Suprapubic skin (tissue), 4 donors: Measurements from ENCODE around the gene PRKCQ. TPM values are rescaled to one million over a fixed set of nuclear protein-coding genes. Genes with fewer than 3 reads are reported as not detected.

ENCODE experiments used
- DNase-seq, 2 donors: peaks; one replicate each; pipeline ENCODE4 v3.0.0-alpha.2; 2019; ENCODE audit warnings: low spot score in 2 of 2
- H3K27ac ChIP-seq: fragments of 200-600 bp; sonication (generic); one replicate; pipeline ENCODE4 v1.5.1; 2019
- H3K27me3 ChIP-seq: fragments of 200-600 bp; sonication (generic); one replicate; pipeline ENCODE4 v1.5.1; 2019
- H3K36me3 ChIP-seq: fragments of 200-600 bp; sonication (generic); one replicate; pipeline ENCODE4 v1.5.1; 2019
- H3K4me1 ChIP-seq: fragments of 200-600 bp; sonication (generic); one replicate; pipeline ENCODE4 v1.5.1; 2019
- H3K4me3 ChIP-seq: fragments of 200-600 bp; sonication (generic); one replicate; pipeline ENCODE4 v1.5.1; 2019; ENCODE audit warnings: mild to moderate bottlenecking
- H3K9me3 ChIP-seq: fragments of 200-600 bp; sonication (generic); one replicate; pipeline ENCODE4 v1.5.1; 2019
- EP300 ChIP-seq: sonication (generic); formaldehyde crosslinking; IDR thresholded peaks from one replicate; pipeline ENCODE4 v1.6.1; 2017; ENCODE audit warnings: antibody characterized with exemption
- POLR2A ChIP-seq, 2 donors: fragments of 450-650 bp; IDR thresholded peaks; one replicate each; pipeline ENCODE4 v1.6.1; 2017; ENCODE audit warnings: antibody characterized with exemption in 2 of 2, mild to moderate bottlenecking in 2 of 2, moderate library complexity in 2 of 2
- POLR2AphosphoS5 ChIP-seq, 3 donors: sonication (generic); formaldehyde crosslinking; IDR thresholded peaks; one replicate each; pipeline ENCODE4 v1.6.1; 2017; ENCODE audit warnings: antibody characterized with exemption in 3 of 3
- WGBS: methylation state at CpG from one replicate; pipeline ENCODE4 v1.1.5; 2018; 5-methylcytosine and 5-hydroxymethylcytosine counted together
- total RNA-seq, 4 donors: library from RNA; depleted of rRNA; stranded (reverse); fragments of >200 nt; gene quantifications; one replicate each; pipeline ENCODE4 v1.1.0, GENCODE V29; 2016
- TF ChIP-seq, protein P1 (sequence below), 2 donors: fragments of 200-600 bp in 1 of 2; fragments of 450-650 bp in 1 of 2; sonication (generic) in 1 of 2; IDR thresholded peaks; one replicate each; pipeline ENCODE4 v1.5.1; 2016 to 2019; ENCODE audit warnings: antibody characterized with exemption in 2 of 2, mild to moderate bottlenecking in 1 of 2, moderate library complexity in 1 of 2

PRKCQ gene
- total RNA-seq, 4 donors from 2014 or later = 0.51 to 1.0 TPM; not detected in 2

DNA sequence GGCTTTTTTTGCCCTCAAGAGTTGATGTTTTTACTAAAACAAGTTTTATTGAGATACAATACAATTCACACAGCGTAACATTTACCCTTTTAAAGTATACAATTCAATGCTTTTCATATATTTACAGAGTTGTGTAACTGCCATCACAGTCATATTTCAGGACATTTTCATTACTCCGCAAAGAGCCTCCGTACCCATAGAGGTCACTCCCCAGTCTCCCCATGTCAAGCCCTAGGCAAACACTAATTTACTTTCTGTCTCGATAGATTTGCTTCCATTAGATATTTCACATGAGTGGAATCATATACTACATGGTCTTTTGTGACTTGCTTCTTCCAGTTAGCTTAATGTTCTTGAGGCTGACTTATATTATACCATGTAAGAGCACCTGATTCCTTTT, 183.8 kb downstream of the PRKCQ start:
- no peaks in the 10 kb centered on the region for H3K27me3 ChIP-seq
- no peak overlapping the region for H3K27ac ChIP-seq
- H3K4me1 ChIP-seq = peaks cover 5% of the 10 kb centered on the region
- DNase-seq = no peak
- no peak for TF ChIP-seq EP300
- no peak for TF ChIP-seq POLR2A (IDR thresholded peaks at IDR 0.05)
- TF ChIP-seq, protein P1, sequence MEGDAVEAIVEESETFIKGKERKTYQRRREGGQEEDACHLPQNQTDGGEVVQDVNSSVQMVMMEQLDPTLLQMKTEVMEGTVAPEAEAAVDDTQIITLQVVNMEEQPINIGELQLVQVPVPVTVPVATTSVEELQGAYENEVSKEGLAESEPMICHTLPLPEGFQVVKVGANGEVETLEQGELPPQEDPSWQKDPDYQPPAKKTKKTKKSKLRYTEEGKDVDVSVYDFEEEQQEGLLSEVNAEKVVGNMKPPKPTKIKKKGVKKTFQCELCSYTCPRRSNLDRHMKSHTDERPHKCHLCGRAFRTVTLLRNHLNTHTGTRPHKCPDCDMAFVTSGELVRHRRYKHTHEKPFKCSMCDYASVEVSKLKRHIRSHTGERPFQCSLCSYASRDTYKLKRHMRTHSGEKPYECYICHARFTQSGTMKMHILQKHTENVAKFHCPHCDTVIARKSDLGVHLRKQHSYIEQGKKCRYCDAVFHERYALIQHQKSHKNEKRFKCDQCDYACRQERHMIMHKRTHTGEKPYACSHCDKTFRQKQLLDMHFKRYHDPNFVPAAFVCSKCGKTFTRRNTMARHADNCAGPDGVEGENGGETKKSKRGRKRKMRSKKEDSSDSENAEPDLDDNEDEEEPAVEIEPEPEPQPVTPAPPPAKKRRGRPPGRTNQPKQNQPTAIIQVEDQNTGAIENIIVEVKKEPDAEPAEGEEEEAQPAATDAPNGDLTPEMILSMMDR (IDR thresholded peaks at IDR 0.05) = no peak
- no peak for TF ChIP-seq POLR2AphosphoS5 (IDR thresholded peaks at IDR 0.05)
- H3K9me3 ChIP-seq = no peaks in the 10 kb centered on the region
- H3K4me3 ChIP-seq = no peak overlapping the region
- no peaks in the 10 kb centered on the region for H3K36me3 ChIP-seq
- 78% methylated on average over 4 of the region's 4 CpGs for WGBS

- DNase-seq = no peak
- Histone ChIP-seq H3K9me3 (no peaks in the 10 kb centered on the region), H3K4me1 (peaks cover 5% of the 10 kb centered on the region), H3K27ac (no peak overlapping the region), H3K27me3 (no peaks in the 10 kb centered on the region), H3K36me3 (no peaks in the 10 kb centered on the region), H3K4me3 (no peak overlapping the region)
- WGBS = 90% methylated on average over 8 of the region's 8 CpGs
- TF ChIP-seq, protein P1 (IDR thresholded peaks at IDR 0.05) = no peak
- TF ChIP-seq POLR2AphosphoS5 (IDR thresholded peaks at IDR 0.05) (no peak), POLR2A (IDR thresholded peaks at IDR 0.05) (no peak), EP300 (no peak)
These were observed 184.5 kb downstream of the PRKCQ start for GRCh38 chr10:6395606-6396005.

DNA sequence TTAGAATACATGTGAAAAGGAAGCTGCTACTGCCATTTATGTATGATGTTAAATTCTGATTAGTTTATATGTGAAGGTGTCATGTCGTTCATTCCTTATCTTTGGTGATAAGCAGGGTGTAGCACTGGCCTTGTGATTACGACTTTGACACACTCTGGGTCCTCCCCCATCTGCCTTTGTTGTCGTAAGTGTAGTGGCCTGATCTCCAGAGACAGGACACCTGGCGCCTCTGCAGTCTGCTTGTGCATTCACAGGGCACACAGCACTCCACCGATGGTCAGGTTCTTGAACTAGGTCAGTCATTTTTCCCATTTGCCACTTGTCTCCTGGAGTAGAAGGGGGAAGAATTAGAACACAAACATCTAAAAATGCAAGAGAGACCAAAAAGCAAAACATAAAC, 186.0 kb downstream of the PRKCQ start:
- Histone ChIP-seq H3K27ac (no peak overlapping the region), H3K27me3 (no peaks in the 10 kb centered on the region), H3K36me3 (no peaks in the 10 kb centered on the region), H3K4me3 (no peak overlapping the region), H3K4me1 (no peaks in the 10 kb centered on the region), H3K9me3 (peaks cover 8% of the 10 kb centered on the region)
- TF ChIP-seq, protein P1 (IDR thresholded peaks at IDR 0.05) = no peak
- 79% methylated on average over 5 of the region's 5 CpGs for WGBS
- DNase-seq = no peak

DNA sequence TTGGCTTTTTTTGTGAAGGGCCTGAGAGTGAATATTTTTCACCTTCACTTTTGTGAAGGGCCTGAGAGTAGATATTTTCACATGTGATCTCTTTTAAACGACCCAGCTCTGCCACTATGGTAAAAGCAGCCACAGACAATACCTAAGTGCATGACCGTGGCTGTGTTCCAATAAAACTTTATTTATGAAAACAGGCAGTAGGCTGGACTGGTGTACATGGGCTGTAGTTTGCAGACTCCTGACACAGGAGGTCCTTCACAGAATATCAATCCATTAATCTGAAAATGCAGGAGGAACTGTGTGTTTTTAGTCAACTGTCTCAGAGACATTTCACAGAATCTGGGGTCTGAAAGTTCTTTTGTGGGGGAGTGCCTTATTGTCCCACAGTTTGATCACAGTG, 186.9 kb downstream of the PRKCQ start:
- Histone ChIP-seq H3K9me3 (peaks cover 12% of the 10 kb centered on the region), H3K27ac (no peak overlapping the region), H3K4me1 (no peaks in the 10 kb centered on the region), H3K27me3 (no peaks in the 10 kb centered on the region), H3K36me3 (no peaks in the 10 kb centered on the region), H3K4me3 (no peak overlapping the region)
- TF ChIP-seq, protein P1 (IDR thresholded peaks at IDR 0.05) = no peak
- no peak for TF ChIP-seq POLR2AphosphoS5 (IDR thresholded peaks at IDR 0.05)
- TF ChIP-seq POLR2A (IDR thresholded peaks at IDR 0.05) = no peak
- no peak for TF ChIP-seq EP300
- DNase-seq = no peak
- WGBS = 86% methylated on average over 2 of the region's 2 CpGs

DNA sequence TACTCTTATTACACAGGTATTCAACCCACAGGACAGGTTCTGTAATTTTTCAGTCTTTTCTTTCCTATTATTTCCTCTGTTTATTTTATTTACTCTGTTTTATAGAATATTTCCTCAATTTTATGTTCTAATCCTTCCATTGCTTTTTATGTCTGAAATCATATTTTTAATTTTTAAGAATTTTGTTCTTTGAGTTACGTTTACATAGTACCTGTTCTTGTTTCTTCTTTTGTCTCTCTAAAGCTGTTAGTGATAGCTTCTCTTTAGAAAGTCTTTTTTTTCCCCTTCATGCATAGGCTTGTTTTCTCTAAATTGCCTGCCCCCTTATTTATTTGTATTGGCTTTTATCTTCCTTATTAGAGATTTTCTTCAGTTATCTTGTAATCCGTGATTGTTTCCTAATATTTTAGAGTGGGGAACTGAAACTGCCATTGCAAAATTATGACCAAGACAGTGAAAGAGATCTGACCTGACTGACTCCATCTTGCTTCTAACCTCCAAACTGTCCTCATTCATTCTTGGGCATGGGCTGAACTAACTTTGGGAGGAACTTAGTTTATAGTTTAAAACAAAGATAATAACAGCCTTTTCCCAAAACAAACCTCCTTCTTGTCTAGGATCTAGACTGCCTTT, 189.7 kb downstream of the PRKCQ start:
- Histone ChIP-seq H3K4me1 (no peaks in the 10 kb centered on the region), H3K9me3 (peaks cover 12% of the 10 kb centered on the region), H3K36me3 (no peaks in the 10 kb centered on the region), H3K4me3 (no peak overlapping the region), H3K27me3 (no peaks in the 10 kb centered on the region), H3K27ac (no peak overlapping the region)
- no peak for DNase-seq
- 100% methylated on average over 2 of the region's 2 CpGs for WGBS
- no peak for TF ChIP-seq POLR2A (IDR thresholded peaks at IDR 0.05)
- TF ChIP-seq EP300 = no peak
